Caco-2 (cell line): ENCODE data around the gene FBXO15. TPM values are rescaled to one million over a fixed set of nuclear protein-coding genes. Genes with fewer than 3 reads are reported as not detected.

Experiments used
- BruUV-seq: library from RNA; stranded (reverse); fragments of 400-500 nt; replicated peaks from 2 replicates; lab custom pipeline; 2021; lab: Mats Ljungman, UMichigan
- CTCF ChIA-PET: fragments of 300-600 bp; sonication (Branson Sonifier 250); formaldehyde crosslinking; loops from one replicate; lab custom pipeline; 2022; ENCODE audit warnings: antibody characterized with exemption; lab: Charles Lee
- POLR2A ChIA-PET: fragments of 300-600 bp; sonication (Branson Sonifier 250); formaldehyde crosslinking; loops from one replicate; lab custom pipeline; 2022; ENCODE audit warnings: antibody characterized with exemption; lab: Charles Lee
- DNase-seq, 2 experiments: peaks; one replicate each; pipeline versions ENCODE4 v3.0.0 to v3.0.0-alpha.2; 2020 to 2022
- H3K27me3 ChIP-seq: replicated peaks from 2 replicates; pipeline ENCODE4 v1.6.0; 2011; ENCODE audit warnings: low read length; ENCODE audit not compliant: control insufficient read depth, insufficient read depth
- H3K36me3 ChIP-seq: 2 replicates; pipeline ENCODE4 v1.5.1; 2011; ENCODE audit warnings: low read length; ENCODE audit not compliant: control insufficient read depth, insufficient read depth
- H3K4me1 ChIP-seq: fragments of 250-450 bp; sonication (Bioruptor Pico); 2 replicates; pipeline ENCODE4 v1.5.1; 2020; ENCODE audit warnings: mild to moderate bottlenecking
- H3K4me3 ChIP-seq: 2 replicates; pipeline ENCODE4 v1.5.1; 2011; ENCODE audit warnings: low read depth, mild to moderate bottlenecking, control low read depth, low read length
- H3K9me3 ChIP-seq: fragments of 250-450 bp; sonication (Bioruptor Pico); 2 replicates; pipeline ENCODE4 v1.5.1; 2020; ENCODE audit warnings: mild to moderate bottlenecking, moderate library complexity
- H3K27ac Mint-ChIP-seq: one replicate; pipeline ENCODE4 v1.8.0; 2022; ENCODE audit warnings: mixed read lengths; ENCODE audit not compliant: unreplicated experiment
- H3K27me3 Mint-ChIP-seq: one replicate; pipeline ENCODE4 v1.8.0; 2022; ENCODE audit warnings: mixed read lengths; ENCODE audit not compliant: insufficient read depth, unreplicated experiment
- H3K36me3 Mint-ChIP-seq: one replicate; pipeline ENCODE4 v1.8.0; 2022; ENCODE audit warnings: mild to moderate bottlenecking, mixed read lengths; ENCODE audit not compliant: insufficient read depth, unreplicated experiment
- H3K4me1 Mint-ChIP-seq: one replicate; pipeline ENCODE4 v1.8.0; 2022; ENCODE audit warnings: low read depth, mixed read lengths; ENCODE audit not compliant: unreplicated experiment
- H3K4me3 Mint-ChIP-seq: one replicate; pipeline ENCODE4 v1.8.0; 2022; ENCODE audit warnings: mild to moderate bottlenecking, moderate library complexity, mixed read lengths; ENCODE audit not compliant: unreplicated experiment
- H3K9me3 Mint-ChIP-seq: one replicate; pipeline ENCODE4 v1.8.0; 2022; ENCODE audit warnings: mixed read lengths; ENCODE audit not compliant: unreplicated experiment
- CTCF ChIP-seq, 2 experiments: fragments of 200-600 bp in 1 of 2; IDR thresholded peaks; 1 replicate in 1 of 2; 2 replicates in 1 of 2; pipeline versions ENCODE4 v1.5.1 to v1.8.0; 2011 to 2022; ENCODE audit warnings: antibody characterized with exemption in 1 of 2, control low read depth in 1 of 2, inconsistent platforms in 1 of 2, low read depth in 1 of 2, low read length in 1 of 2, mild to moderate bottlenecking in 1 of 2, moderate library complexity in 1 of 2; ENCODE audit not compliant: insufficient read depth in 1 of 2, severe bottlenecking in 1 of 2, unreplicated experiment in 1 of 2
- intact Hi-C: fragments of 100-400 bp; cut with micrococcal nuclease; formaldehyde crosslinking; loops from one replicate; pipeline ENCODE4 v1.10.0; 2022; ENCODE audit not compliant: unreplicated experiment
- total RNA-seq: library from RNA; stranded (reverse); gene quantifications from 2 replicates; pipeline ENCODE4 v1.2.3, GENCODE V29; 2022

Gene FBXO15
- total RNA-seq, 1 experiment from 2014 or later: 0.29 TPM

GRCh38 chr18:74147491-74147778 lies 199 bp downstream of the FBXO15 start:
- peak overlapping the region; percentile 89 for H3K4me3 Mint-ChIP-seq
- Histone ChIP-seq H3K4me1 (no peaks in the 10 kb centered on the region), H3K9me3 (no peaks in the 10 kb centered on the region), H3K27me3 (no peaks in the 10 kb centered on the region), H3K4me3 (peak overlapping the region; percentile 37), H3K36me3 (no peaks in the 10 kb centered on the region)
- H3K36me3 Mint-ChIP-seq: peaks cover 9% of the 10 kb centered on the region
- CTCF ChIA-PET: no interaction called here
- intact Hi-C loops: loop anchor here (5.0 kb wide), 1 partner anchor 45 kb away; no protein-coding TSS in a partner anchor
- no peaks in the 10 kb centered on the region for H3K9me3 Mint-ChIP-seq
- H3K4me1 Mint-ChIP-seq: no peaks in the 10 kb centered on the region
- H3K27ac Mint-ChIP-seq: peak overlapping the region; percentile 72
- POLR2A ChIA-PET: no interaction called here
- no peak for DNase-seq
- no peaks in the 10 kb centered on the region for H3K27me3 Mint-ChIP-seq
- no peak for TF ChIP-seq CTCF (IDR thresholded peaks at IDR 0.05; ENCODE audit: insufficient read depth in 1 of 2, low read depth in 1 of 2, low read length in 1 of 2, severe bottlenecking in 1 of 2, unreplicated experiment in 1 of 2)
- BruUV-seq: no TSS peak

- no peak for TF ChIP-seq CTCF (IDR thresholded peaks at IDR 0.05; ENCODE audit: insufficient read depth in 1 of 2, low read depth in 1 of 2, low read length in 1 of 2, severe bottlenecking in 1 of 2, unreplicated experiment in 1 of 2)
- Mint-ChIP-seq H3K9me3 (no peaks in the 10 kb centered on the region), H3K4me3 (peak overlapping the region; percentile 89), H3K4me1 (no peaks in the 10 kb centered on the region), H3K27ac (no peak overlapping the region), H3K27me3 (no peaks in the 10 kb centered on the region), H3K36me3 (peaks cover 9% of the 10 kb centered on the region)
- Histone ChIP-seq H3K9me3 (no peaks in the 10 kb centered on the region), H3K4me3 (peak overlapping the region; percentile 37; the same call in 1 of the 2 replicates), H3K27me3 (no peaks in the 10 kb centered on the region), H3K4me1 (no peaks in the 10 kb centered on the region), H3K36me3 (no peaks in the 10 kb centered on the region)
- intact Hi-C loops: loop anchor here (5.0 kb wide), 1 partner anchor 46 kb away; no protein-coding TSS in a partner anchor
- ChIA-PET POLR2A (no interaction called here), CTCF (no interaction called here)
- BruUV-seq: no TSS peak
- DNase-seq: no peak
These were observed 878 bp downstream of the FBXO15 start for GRCh38 chr18:74146756-74147155.

- no peaks in the 10 kb centered on the region for H3K36me3 Mint-ChIP-seq
- no peaks in the 10 kb centered on the region for H3K9me3 Mint-ChIP-seq
- no peak for DNase-seq
- H3K27me3 Mint-ChIP-seq: peaks cover 19% of the 10 kb centered on the region
- H3K4me1 Mint-ChIP-seq: no peaks in the 10 kb centered on the region
- CTCF ChIA-PET: no interaction called here
- POLR2A ChIA-PET: no interaction called here
- no TSS peak for BruUV-seq
- no peak for TF ChIP-seq CTCF (IDR thresholded peaks at IDR 0.05; ENCODE audit: insufficient read depth in 1 of 2, low read depth in 1 of 2, low read length in 1 of 2, severe bottlenecking in 1 of 2, unreplicated experiment in 1 of 2)
- no peak overlapping the region for H3K4me3 Mint-ChIP-seq
- no peak overlapping the region for H3K4me3 ChIP-seq
- no peaks in the 10 kb centered on the region for H3K27me3 ChIP-seq
- no peaks in the 10 kb centered on the region for H3K36me3 ChIP-seq
- H3K4me1 ChIP-seq: no peaks in the 10 kb centered on the region
- no peaks in the 10 kb centered on the region for H3K9me3 ChIP-seq
- H3K27ac Mint-ChIP-seq: no peak overlapping the region
- intact Hi-C loops: no loop called here
These were observed 5.4 kb downstream of the FBXO15 start for GRCh38 chr18:74142252-74142651.
